WTC11 (cell line): ENCODE data around the gene RLN3. TPM values are rescaled to one million over a fixed set of nuclear protein-coding genes. Genes with fewer than 3 reads are reported as not detected.

Experiments used
- ATAC-seq: fragments of 200-7000 bp; cut with Tn5 transposase; 2 replicates; pipeline ENCODE4 v1.10.0; 2021; ENCODE audit warnings: mild to moderate bottlenecking, moderate library complexity
- CTCF ChIA-PET: fragments of 300-600 bp; sonication (Branson Sonifier 250); formaldehyde crosslinking; loops from one replicate; lab custom pipeline; 2021; ENCODE audit warnings: antibody characterized with exemption; lab: Charles Lee
- POLR2A ChIA-PET: fragments of 350-600 bp; sonication (Branson Sonifier 250); formaldehyde crosslinking; loops from one replicate; lab custom pipeline; 2021; ENCODE audit warnings: antibody characterized with exemption; lab: Charles Lee
- DNase-seq: peaks from one replicate; pipeline ENCODE4 v3.0.0; 2021; ENCODE audit warnings: low spot score
- H3K27ac Mint-ChIP-seq: 2 replicates; pipeline ENCODE4 v1.8.0; 2021; ENCODE audit warnings: mixed read lengths
- H3K27me3 Mint-ChIP-seq: 2 replicates; pipeline ENCODE4 v1.8.0; 2021; ENCODE audit warnings: low read depth, mild to moderate bottlenecking, moderate library complexity, mixed read lengths
- H3K36me3 Mint-ChIP-seq: 2 replicates; pipeline ENCODE4 v1.8.0; 2021; ENCODE audit warnings: mixed read lengths
- H3K4me1 Mint-ChIP-seq: 2 replicates; pipeline ENCODE4 v1.8.0; 2022; ENCODE audit warnings: mixed read lengths
- H3K4me3 Mint-ChIP-seq: 2 replicates; pipeline ENCODE4 v1.8.0; 2021; ENCODE audit warnings: mild to moderate bottlenecking, moderate library complexity, mixed read lengths
- H3K9me3 Mint-ChIP-seq: 2 replicates; pipeline ENCODE4 v1.8.0; 2021; ENCODE audit warnings: mixed read lengths
- AR ChIP-seq: fragments of 250-450 bp; sonication (Bioruptor Pico); IDR thresholded peaks from 2 replicates; pipeline ENCODE4 v1.9.0; 2021; ENCODE audit warnings: mild to moderate bottlenecking
- ATF6 ChIP-seq: sonication (generic); formaldehyde crosslinking; IDR thresholded peaks from 2 replicates; pipeline ENCODE4 v1.8.1; 2023; ENCODE audit warnings: mild to moderate bottlenecking, missing genetic modification reagents
- CDX4 ChIP-seq: fragments of 250-450 bp; sonication (Bioruptor Pico); IDR thresholded peaks from 2 replicates; pipeline ENCODE4 v1.9.0; 2021; ENCODE audit warnings: moderate library complexity, mild to moderate bottlenecking, inconsistent platforms, borderline replicate concordance
- ETV6 ChIP-seq: sonication (generic); formaldehyde crosslinking; IDR thresholded peaks from 2 replicates; pipeline ENCODE4 v1.8.1; 2022; ENCODE audit warnings: mild to moderate bottlenecking, missing genetic modification reagents
- MYBL2 ChIP-seq: sonication (generic); formaldehyde crosslinking; IDR thresholded peaks from 2 replicates; pipeline ENCODE4 v1.8.1; 2023; ENCODE audit warnings: mild to moderate bottlenecking, moderate library complexity, missing genetic modification reagents
- NFATC4 ChIP-seq: fragments of 250-450 bp; sonication (Bioruptor Pico); IDR thresholded peaks from 2 replicates; pipeline ENCODE4 v1.9.0; 2021; ENCODE audit warnings: mild to moderate bottlenecking
- NR1H2 ChIP-seq: sonication (generic); formaldehyde crosslinking; IDR thresholded peaks from 2 replicates; pipeline ENCODE4 v1.9.0; 2021; ENCODE audit warnings: mild to moderate bottlenecking, moderate library complexity, missing genetic modification reagents
- NR2C2 ChIP-seq: sonication (generic); formaldehyde crosslinking; IDR thresholded peaks from 2 replicates; pipeline ENCODE4 v1.8.0; 2022; ENCODE audit warnings: mild to moderate bottlenecking, missing genetic modification reagents
- TEAD4 ChIP-seq: sonication (generic); formaldehyde crosslinking; IDR thresholded peaks from 2 replicates; pipeline ENCODE4 v1.8.0; 2022; ENCODE audit warnings: mild to moderate bottlenecking, missing genetic modification reagents
- ZNF219 ChIP-seq: sonication (generic); formaldehyde crosslinking; IDR thresholded peaks from 2 replicates; pipeline ENCODE4 v1.8.0; 2023; ENCODE audit warnings: missing genetic modification reagents, mild to moderate bottlenecking, borderline replicate concordance
- ZNF263 ChIP-seq: sonication (generic); formaldehyde crosslinking; IDR thresholded peaks from 2 replicates; pipeline ENCODE4 v1.8.1; 2022; ENCODE audit warnings: low read depth, mild to moderate bottlenecking, moderate library complexity, missing genetic modification reagents
- ZNF532 ChIP-seq: fragments of 250-450 bp; sonication (Bioruptor Pico); IDR thresholded peaks from 2 replicates; pipeline ENCODE4 v1.9.0; 2021; ENCODE audit warnings: mild to moderate bottlenecking, borderline replicate concordance
- ZSCAN18 ChIP-seq: fragments of 250-450 bp; sonication (Bioruptor Pico); IDR thresholded peaks from 2 replicates; pipeline ENCODE4 v2.1.2; 2022; ENCODE audit warnings: mild to moderate bottlenecking, moderate library complexity
- total RNA-seq: library from RNA; stranded (reverse); gene quantifications from 3 replicates; pipeline ENCODE4 v1.2.3, GENCODE V29; 2021

RLN3 gene
- total RNA-seq, 1 experiment from 2014 or later = not detected

- TF ChIP-seq ZNF532 (CRISPR knock-in tag) (no peak), AR (CRISPR knock-in tag) (no peak), ZNF263 (no peak)
Observed at GRCh38 chr19:14053500-14053899, 25.6 kb downstream of the RLN3 start (continued).

- no peaks in the 10 kb centered on the region for H3K9me3 Mint-ChIP-seq
- DNase-seq (no peak), ATAC-seq (no peak)
- TF ChIP-seq CDX4 (no peak), MYBL2 (no peak), NR1H2 (CRISPR knock-in tag) (no peak), ETV6 (CRISPR knock-in tag) (no peak), NFATC4 (CRISPR knock-in tag) (no peak), ATF6 (CRISPR knock-in tag) (no peak), ZSCAN18 (CRISPR knock-in tag) (no peak), NR2C2 (CRISPR knock-in tag) (no peak), ZNF219 (CRISPR knock-in tag) (no peak)
- no peak overlapping the region for H3K27ac Mint-ChIP-seq
- peaks cover 23% of the 10 kb centered on the region for H3K27me3 Mint-ChIP-seq
- ChIA-PET CTCF (interaction anchor here (0.9 to 1.3 kb wide), 4 partner anchors 11 to 101 kb away, joined by 3 to 4 read pairs (median 4); partner anchors contain the start of genes MISP3 and RLN3), POLR2A (no interaction called here)
- H3K36me3 Mint-ChIP-seq = peaks cover 10% of the 10 kb centered on the region
- H3K4me1 Mint-ChIP-seq = peaks cover 11% of the 10 kb centered on the region
- H3K4me3 Mint-ChIP-seq = no peak overlapping the region
Observed at GRCh38 chr19:14054099-14054498, 26.2 kb downstream of the RLN3 start.

GRCh38 chr19:14054721-14055120, 26.8 kb downstream of the RLN3 start:
- H3K27ac Mint-ChIP-seq = no peak overlapping the region
- CTCF ChIA-PET = interaction anchor here (0.9 to 1.3 kb wide), 4 partner anchors 12 to 102 kb away, joined by 3 to 4 read pairs (median 4); partner anchors contain the start of genes MISP3 and RLN3
- H3K4me3 Mint-ChIP-seq = no peak overlapping the region

More at GRCh38 chr19:14054721-14055120, 26.8 kb downstream of the RLN3 start:
- DNase-seq = no peak
- Mint-ChIP-seq H3K9me3 (no peaks in the 10 kb centered on the region), H3K36me3 (peaks cover 10% of the 10 kb centered on the region), H3K27me3 (peaks cover 29% of the 10 kb centered on the region), H3K4me1 (peaks cover 11% of the 10 kb centered on the region)
- ATAC-seq = no peak
- no peak for TF ChIP-seq TEAD4 (CRISPR knock-in tag)
- POLR2A ChIA-PET = no interaction called here
